GM12872 (cell line): ENCODE measurements around the gene CCL14.

ENCODE experiments used
- CTCF ChIP-seq: IDR thresholded peaks from 3 replicates; pipeline ENCODE4 v1.5.1; 2011; ENCODE audit warnings: low read depth, mild to moderate bottlenecking, low read length, moderate library complexity; ENCODE audit not compliant: insufficient read depth

The CCL14 gene

GRCh38 chr17:35936063-35936462, 50.5 kb downstream of the CCL14 start:
- TF ChIP-seq CTCF: no peak

- TF ChIP-seq CTCF: no peak
Observed at GRCh38 chr17:35934760-35935159, 51.8 kb downstream of the CCL14 start.
